Activated naive CD4-positive, alpha-beta T cell treated with anti-CD3 and anti-CD28 coated beads for 36 hours (primary cell): ENCODE data around the gene HSPA4. TPM values are rescaled to one million over a fixed set of nuclear protein-coding genes. Genes with fewer than 3 reads are reported as not detected.
"Not testable (repeated sequence)": the region's sequence is repeated elsewhere in the genome, so short reads cannot be mapped to it uniquely, and the experiment has no call there.

Source experiments
- CTCF ChIA-PET: fragments of 350-600 bp; sonication (Branson Sonifier 250); formaldehyde crosslinking; loops from one replicate; lab custom pipeline; 2021; ENCODE audit warnings: antibody characterized with exemption; lab: Charles Lee
- DNase-seq: peaks from one replicate; pipeline ENCODE4 v3.0.0-alpha.2; 2020
- H3K27ac Mint-ChIP-seq: one replicate; pipeline ENCODE4 v1.8.0; 2021; ENCODE audit warnings: mild to moderate bottlenecking, mixed read lengths
- H3K27me3 Mint-ChIP-seq: one replicate; pipeline ENCODE4 v1.8.0; 2021; ENCODE audit warnings: low read depth, mixed read lengths
- H3K36me3 Mint-ChIP-seq: one replicate; pipeline ENCODE4 v1.8.0; 2021; ENCODE audit warnings: low read depth, mixed read lengths
- H3K4me1 Mint-ChIP-seq: one replicate; pipeline ENCODE4 v1.8.0; 2021; ENCODE audit warnings: low read depth, mixed read lengths
- H3K4me3 Mint-ChIP-seq: one replicate; pipeline ENCODE4 v1.8.0; 2021; ENCODE audit warnings: mild to moderate bottlenecking, moderate library complexity, mixed read lengths
- H3K9me3 Mint-ChIP-seq: one replicate; pipeline ENCODE4 v1.8.0; 2021; ENCODE audit warnings: mixed read lengths
- intact Hi-C: fragments of 100-400 bp; cut with micrococcal nuclease; formaldehyde crosslinking; loops from one replicate; pipeline ENCODE4 v1.15.1; 2023
- total RNA-seq, 2 experiments: library from RNA; stranded (reverse); gene quantifications; one replicate each; pipeline ENCODE4 v1.2.3, GENCODE V29; 2021

The HSPA4 gene
- total RNA-seq, result 100 to 1,000 TPM; 180 to 190 TPM

DNA sequence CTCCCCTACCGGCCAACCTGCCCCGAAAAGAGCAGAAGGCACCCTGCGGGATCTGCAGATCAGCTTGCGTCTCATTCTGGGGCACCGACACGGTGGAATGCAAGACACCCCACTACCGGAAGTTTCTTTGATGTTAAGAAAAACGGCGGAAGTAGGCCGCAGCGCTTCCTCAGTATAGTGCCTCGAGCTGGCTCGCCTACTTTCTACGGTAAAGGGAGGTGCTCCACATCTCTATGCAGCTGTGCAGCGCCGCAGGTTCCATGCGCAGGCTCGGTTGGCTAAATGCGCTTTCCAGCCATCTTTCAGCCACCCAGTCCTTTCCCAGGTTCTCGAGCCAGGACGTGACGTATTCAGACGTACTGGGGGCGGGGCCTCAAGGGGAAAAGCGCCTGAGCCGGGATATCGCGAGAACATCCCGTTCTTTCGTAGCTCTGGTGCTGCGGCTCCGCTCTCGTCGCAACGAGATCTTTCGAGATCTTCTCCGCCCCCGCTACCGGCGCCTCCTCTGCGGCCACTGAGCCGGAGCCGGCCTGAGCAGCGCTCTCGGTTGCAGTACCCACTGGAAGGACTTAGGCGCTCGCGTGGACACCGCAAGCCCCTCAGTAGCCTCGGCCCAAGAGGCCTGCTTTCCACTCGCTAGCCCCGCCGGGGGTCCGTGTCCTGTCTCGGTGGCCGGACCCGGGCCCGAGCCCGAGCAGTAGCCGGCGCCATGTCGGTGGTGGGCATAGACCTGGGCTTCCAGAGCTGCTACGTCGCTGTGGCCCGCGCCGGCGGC lies at the start of gene HSPA4:
HSPA4 (plus strand) TSS at position 472 of the 775 bp plus-strand sequence; CDS start at position 710, 238 bp downstream.
- Mint-ChIP-seq H3K27me3 (no peaks in the 10 kb centered on the region), H3K4me1 (peaks cover 42% of the 10 kb centered on the region), H3K36me3 (peaks cover 21% of the 10 kb centered on the region), H3K4me3 (peak within 1 kb of the TSS; percentile 98), H3K9me3 (no peaks in the 10 kb centered on the region), H3K27ac (peak within 1 kb of the TSS; percentile 99)
- CTCF ChIA-PET, result interaction anchor here (0.5 kb wide), 1 partner anchor 20 kb away, joined by 3 read pairs; no protein-coding TSS in a partner anchor
- intact Hi-C loops, result loop anchor here (1.0 to 10.0 kb wide), 8 partner anchors 25 to 1175 kb away; partner anchors contain the start of genes AFF4, GDF9, KIF3A and PPP2CA
- peak; percentile 99 for DNase-seq

DNA sequence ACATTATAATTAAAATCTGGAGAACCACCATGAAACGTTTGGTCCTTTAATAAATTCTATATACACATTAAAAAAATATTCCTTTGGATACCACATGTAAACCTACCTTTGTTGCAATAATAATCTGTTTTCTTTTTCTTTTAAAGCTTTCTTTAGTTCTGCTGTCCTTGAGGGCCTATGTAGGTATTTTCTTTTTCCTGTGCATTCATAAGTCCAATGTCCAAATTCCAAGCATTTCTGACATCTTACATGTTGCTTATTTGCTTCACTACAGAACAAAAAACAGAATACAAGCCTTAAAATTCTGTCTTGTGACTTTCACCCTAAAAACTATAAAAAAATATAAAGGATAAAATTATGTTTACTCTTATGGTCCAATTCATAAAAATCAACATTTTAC lies 45.2 kb upstream of the HSPA4 start:
- intact Hi-C loops, result no loop called here
- Mint-ChIP-seq H3K4me3 (no peak overlapping the region), H3K36me3 (peaks cover 13% of the 10 kb centered on the region), H3K27me3 (no peaks in the 10 kb centered on the region), H3K9me3 (no peaks in the 10 kb centered on the region), H3K27ac (no peak overlapping the region), H3K4me1 (no peaks in the 10 kb centered on the region)
- CTCF ChIA-PET, result no interaction called here
- no peak for DNase-seq

DNA sequence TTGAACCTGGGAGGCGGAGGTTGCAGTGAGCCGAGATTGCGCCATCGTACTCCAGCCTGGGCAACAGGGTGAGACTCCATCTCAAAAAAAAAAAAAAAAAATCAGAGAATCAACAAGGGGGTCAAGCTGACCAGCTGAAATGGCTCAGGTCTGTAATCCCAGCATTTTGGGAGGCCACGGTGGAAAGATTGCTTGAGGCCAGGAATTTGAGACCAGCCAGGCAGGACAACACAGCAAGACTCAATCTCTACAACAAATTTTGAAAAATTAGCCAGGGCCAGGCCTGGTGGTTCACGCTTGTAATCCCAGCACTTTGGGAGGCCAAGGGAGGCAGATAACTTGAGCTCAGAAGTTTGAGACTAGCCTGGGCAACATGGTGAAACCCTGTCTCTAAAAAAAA lies 43.4 kb upstream of the HSPA4 start:
- H3K27ac Mint-ChIP-seq, CTCF ChIA-PET, H3K9me3 Mint-ChIP-seq, DNase-seq, intact Hi-C loops, H3K27me3 Mint-ChIP-seq, H3K4me1 Mint-ChIP-seq, H3K36me3 Mint-ChIP-seq, H3K4me3 Mint-ChIP-seq: not testable (repeated sequence)

DNA sequence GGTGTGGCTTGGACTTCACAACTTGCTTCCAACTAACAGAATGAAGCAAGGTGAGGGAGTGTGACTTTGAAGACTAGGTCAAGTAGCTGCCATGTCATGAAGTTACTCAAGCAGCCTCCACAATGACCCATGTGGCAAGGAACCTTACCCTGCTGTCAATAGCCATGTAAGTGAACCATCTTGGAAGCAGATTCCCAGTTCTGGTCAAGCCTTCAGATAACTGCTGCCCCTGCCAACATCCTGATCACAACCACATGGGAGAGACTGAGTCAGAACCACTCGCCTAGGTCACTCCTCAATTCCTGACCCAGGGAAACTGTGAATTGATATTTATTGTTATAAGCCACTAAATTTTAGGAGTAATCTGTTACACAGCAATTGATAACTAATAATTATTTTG lies 36.3 kb upstream of the HSPA4 start:
- no peaks in the 10 kb centered on the region for H3K4me1 Mint-ChIP-seq
- no peaks in the 10 kb centered on the region for H3K9me3 Mint-ChIP-seq
- H3K27ac Mint-ChIP-seq, result no peak overlapping the region
- CTCF ChIA-PET, result interaction anchor here (1.0 kb wide), 1 partner anchor 116 kb away, joined by 4 read pairs; no protein-coding TSS in a partner anchor
- intact Hi-C loops, result no loop called here
- no peak overlapping the region for H3K4me3 Mint-ChIP-seq
- no peaks in the 10 kb centered on the region for H3K27me3 Mint-ChIP-seq
- DNase-seq, result no peak
- H3K36me3 Mint-ChIP-seq, result peaks cover 5% of the 10 kb centered on the region

DNA sequence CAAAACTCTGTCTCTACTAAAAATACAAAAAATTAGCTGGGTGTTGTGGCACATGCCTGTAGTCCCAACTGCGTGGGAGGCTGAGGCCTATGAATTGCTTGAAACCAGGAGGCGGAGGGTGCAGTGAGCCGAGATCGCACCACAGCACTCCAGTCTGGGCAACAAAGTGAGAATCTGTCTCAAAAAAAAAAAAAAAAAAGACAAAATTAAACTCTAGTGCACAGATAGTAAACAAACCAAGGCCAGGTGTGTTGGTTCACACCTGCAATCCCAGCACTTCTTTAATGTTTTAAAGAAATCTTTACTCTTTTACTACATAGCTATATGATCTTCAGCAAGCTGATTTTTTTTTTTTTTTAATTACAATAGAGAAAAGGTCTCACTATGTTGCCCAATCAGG lies 33.8 kb upstream of the HSPA4 start:
- H3K27ac Mint-ChIP-seq, result no peak overlapping the region

DNA sequence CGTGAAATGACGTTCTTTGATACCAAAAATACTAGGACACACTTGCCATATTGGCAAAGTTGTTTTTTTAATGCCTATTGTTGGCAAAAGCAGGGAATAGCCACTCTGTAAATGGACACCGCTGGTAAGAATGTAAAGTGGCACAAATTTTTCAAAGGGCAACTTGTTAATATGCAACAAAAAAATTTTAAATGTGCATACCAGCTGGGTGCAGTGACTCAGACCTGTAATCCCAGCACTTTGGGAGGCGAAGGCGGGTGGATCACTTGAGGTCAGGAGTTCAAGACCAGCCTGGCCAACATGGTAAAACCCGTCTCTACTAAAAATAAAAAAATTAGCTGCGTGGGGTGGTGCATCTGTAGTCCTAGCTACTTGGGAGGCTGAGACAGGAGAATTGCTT lies 32.3 kb upstream of the HSPA4 start:
- H3K4me3 Mint-ChIP-seq, DNase-seq, intact Hi-C loops, CTCF ChIA-PET, H3K27me3 Mint-ChIP-seq, H3K4me1 Mint-ChIP-seq, H3K9me3 Mint-ChIP-seq, H3K36me3 Mint-ChIP-seq, H3K27ac Mint-ChIP-seq: not testable (repeated sequence)

More for the DNA sequence above, 33.8 kb upstream of the HSPA4 start:
- Mint-ChIP-seq H3K27me3 (no peaks in the 10 kb centered on the region), H3K36me3 (peaks cover 5% of the 10 kb centered on the region), H3K4me1 (no peaks in the 10 kb centered on the region), H3K4me3 (no peak overlapping the region), H3K9me3 (no peaks in the 10 kb centered on the region)
- intact Hi-C loops, result no loop called here
- no peak for DNase-seq
- CTCF ChIA-PET, result no interaction called here

DNA sequence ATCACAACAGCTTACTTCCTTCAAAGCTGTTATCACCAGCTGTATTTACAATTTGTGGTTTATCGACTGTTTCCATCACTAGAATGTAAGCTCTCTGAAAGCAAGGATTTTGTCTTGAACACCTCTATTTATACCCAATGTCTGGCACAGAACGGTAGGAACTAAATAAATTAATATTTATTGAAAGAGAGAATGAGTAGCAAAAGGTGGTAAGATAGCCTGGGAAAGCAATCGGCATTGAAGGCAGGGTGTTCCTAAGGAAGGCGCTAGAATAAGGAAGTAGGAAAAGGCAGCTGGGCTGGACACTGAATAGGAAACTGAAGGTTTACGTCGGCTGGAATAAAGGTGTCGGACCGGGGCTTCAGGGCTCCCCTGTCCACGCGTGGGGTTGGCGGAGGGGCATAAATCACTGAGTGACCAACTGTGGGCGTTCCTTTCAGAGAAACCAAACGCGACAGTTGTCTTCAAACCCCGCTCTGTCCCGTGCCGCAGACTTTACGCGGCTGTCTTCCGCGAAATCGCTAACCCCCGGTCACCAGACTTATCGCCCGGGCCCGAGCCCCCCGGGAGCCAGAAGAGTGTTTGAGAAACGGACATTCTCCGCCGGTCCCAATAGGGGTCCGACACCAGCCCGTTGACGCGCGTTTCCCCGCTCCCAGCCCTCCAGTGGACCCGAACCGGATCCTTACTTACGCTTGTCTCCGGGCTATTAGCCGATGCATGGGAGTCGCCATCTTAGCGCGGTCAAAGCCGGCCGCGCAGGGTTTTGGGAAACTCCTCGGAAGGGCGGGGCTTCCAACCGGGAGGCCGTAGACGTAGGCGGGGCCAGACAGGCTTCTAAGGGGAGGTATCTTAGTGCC lies 25.8 kb upstream of the HSPA4 start, which contains the start of gene ZCCHC10:
ZCCHC10 (minus strand) TSS at position 746 of the 860 bp plus-strand sequence; CDS start at position 734, 12 bp downstream.
- intact Hi-C loops, result loop anchor here (1.0 kb wide), 3 partner anchors 25 to 160 kb away; partner anchors contain the start of genes AFF4, GDF9 and UQCRQ
- CTCF ChIA-PET, result interaction anchor here (0.6 to 1.5 kb wide), 3 partner anchors 49 to 208 kb away, joined by 3 to 4 read pairs (median 4); no protein-coding TSS in a partner anchor
- H3K4me3 Mint-ChIP-seq, result peak within 1 kb of the TSS; percentile 87

DNA sequence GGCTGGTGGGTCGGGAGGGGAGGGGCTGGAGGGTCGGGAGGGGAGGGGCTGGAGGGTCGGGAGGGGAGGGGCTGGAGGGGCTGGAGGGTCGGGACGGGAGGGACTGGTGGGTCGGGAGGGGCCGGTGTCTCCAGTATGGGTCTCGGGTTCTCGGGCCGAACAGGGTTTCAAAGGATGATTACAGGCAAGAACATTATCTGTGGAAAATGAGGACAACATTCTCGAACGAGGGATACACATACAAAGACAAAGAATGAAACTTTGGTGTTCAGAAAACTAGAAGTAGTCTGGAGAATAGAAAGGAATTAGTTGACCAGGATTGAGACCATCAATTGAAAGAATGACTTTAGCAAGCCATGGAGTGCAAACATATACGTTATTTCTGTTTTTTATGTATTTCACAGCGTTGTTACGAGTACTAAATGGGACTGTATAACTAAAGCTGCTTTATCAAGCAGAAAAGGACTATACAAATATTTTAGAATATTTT lies 25.1 kb upstream of the HSPA4 start:
- no peak overlapping the region for H3K27ac Mint-ChIP-seq
- H3K36me3 Mint-ChIP-seq, result no peaks in the 10 kb centered on the region
- no peaks in the 10 kb centered on the region for H3K9me3 Mint-ChIP-seq
- H3K4me1 Mint-ChIP-seq, result peaks cover 18% of the 10 kb centered on the region
- H3K4me3 Mint-ChIP-seq, result peak overlapping the region; percentile 87
- intact Hi-C loops, result loop anchor here (1.0 kb wide), 3 partner anchors 25 to 160 kb away; partner anchors contain the start of genes AFF4, GDF9 and UQCRQ
- CTCF ChIA-PET, result interaction anchor here (0.6 kb wide), 1 partner anchor 1754 kb away, joined by 3 read pairs; no protein-coding TSS in a partner anchor
- no peak for DNase-seq
- no peaks in the 10 kb centered on the region for H3K27me3 Mint-ChIP-seq

More for the DNA sequence above, 25.8 kb upstream of the HSPA4 start, which contains the start of gene ZCCHC10:
- Mint-ChIP-seq H3K36me3 (no peaks in the 10 kb centered on the region), H3K9me3 (no peaks in the 10 kb centered on the region), H3K4me1 (peaks cover 18% of the 10 kb centered on the region), H3K27me3 (no peaks in the 10 kb centered on the region), H3K27ac (peak within 1 kb of the TSS; percentile 87)
- peak; percentile 96 for DNase-seq

DNA sequence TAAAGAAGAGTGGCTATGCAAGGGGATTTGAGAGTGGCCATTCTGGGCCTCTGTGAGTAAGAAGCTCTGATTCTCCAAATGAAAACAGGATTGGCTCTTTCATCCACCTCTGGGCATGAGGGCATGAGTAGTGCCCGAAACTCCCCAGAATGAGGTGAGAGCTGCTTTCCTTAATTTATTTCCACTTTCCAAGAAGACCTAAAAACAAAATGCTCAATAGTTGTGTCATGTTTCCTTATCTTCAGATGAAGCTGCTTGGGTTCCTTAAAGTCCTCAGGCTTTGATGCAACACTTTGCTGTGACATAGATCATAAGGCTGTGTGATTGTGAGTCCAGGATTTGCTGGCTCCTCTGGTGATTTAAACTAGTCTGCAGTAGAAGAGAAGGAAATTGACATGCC lies 22.4 kb upstream of the HSPA4 start:
- CTCF ChIA-PET, result interaction anchor here (0.5 kb wide), 1 partner anchor 229 kb away, joined by 3 read pairs; no protein-coding TSS in a partner anchor
- intact Hi-C loops, result no loop called here
- Mint-ChIP-seq H3K27me3 (no peaks in the 10 kb centered on the region), H3K27ac (no peak overlapping the region), H3K4me3 (no peak overlapping the region), H3K4me1 (peaks cover 10% of the 10 kb centered on the region), H3K9me3 (no peaks in the 10 kb centered on the region), H3K36me3 (no peaks in the 10 kb centered on the region)
- DNase-seq, result no peak

DNA sequence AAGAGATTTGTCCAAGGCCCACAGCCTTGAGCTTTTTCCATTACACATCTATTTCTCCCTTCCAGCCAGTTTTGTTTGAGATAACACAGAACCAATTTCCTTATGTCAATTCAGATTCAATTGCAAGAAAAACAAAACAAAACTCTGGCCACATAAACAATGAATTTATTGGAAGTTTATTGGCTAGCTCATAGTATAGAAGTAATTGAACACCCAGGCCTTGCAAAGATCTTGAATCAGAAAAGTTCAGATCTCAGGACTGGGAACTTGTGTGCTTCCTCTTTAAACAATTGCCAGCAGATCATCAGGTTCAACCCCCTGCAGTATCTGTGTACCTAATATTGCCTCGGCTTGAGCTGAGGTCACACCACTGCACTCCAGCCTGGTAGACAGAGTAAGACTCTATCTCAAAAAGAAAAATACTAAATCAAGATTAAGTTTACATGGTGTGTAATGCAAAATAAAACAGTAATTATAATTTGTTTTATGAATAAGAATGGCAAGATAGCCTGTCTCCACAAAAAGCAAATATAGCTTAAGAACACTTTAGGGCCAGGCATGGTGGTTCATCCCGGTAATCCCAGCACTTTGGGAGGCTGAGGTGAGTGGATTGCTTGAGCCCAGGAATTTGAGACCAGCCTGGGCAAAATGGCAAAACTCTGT lies 21.3 kb upstream of the HSPA4 start:
- CTCF ChIA-PET, result no interaction called here
- peaks cover 4% of the 10 kb centered on the region for H3K4me1 Mint-ChIP-seq
- intact Hi-C loops, result no loop called here
- no peaks in the 10 kb centered on the region for H3K9me3 Mint-ChIP-seq
- DNase-seq, result no peak
- H3K4me3 Mint-ChIP-seq, result no peak overlapping the region
- H3K27ac Mint-ChIP-seq, result no peak overlapping the region
- no peaks in the 10 kb centered on the region for H3K36me3 Mint-ChIP-seq
- no peaks in the 10 kb centered on the region for H3K27me3 Mint-ChIP-seq

DNA sequence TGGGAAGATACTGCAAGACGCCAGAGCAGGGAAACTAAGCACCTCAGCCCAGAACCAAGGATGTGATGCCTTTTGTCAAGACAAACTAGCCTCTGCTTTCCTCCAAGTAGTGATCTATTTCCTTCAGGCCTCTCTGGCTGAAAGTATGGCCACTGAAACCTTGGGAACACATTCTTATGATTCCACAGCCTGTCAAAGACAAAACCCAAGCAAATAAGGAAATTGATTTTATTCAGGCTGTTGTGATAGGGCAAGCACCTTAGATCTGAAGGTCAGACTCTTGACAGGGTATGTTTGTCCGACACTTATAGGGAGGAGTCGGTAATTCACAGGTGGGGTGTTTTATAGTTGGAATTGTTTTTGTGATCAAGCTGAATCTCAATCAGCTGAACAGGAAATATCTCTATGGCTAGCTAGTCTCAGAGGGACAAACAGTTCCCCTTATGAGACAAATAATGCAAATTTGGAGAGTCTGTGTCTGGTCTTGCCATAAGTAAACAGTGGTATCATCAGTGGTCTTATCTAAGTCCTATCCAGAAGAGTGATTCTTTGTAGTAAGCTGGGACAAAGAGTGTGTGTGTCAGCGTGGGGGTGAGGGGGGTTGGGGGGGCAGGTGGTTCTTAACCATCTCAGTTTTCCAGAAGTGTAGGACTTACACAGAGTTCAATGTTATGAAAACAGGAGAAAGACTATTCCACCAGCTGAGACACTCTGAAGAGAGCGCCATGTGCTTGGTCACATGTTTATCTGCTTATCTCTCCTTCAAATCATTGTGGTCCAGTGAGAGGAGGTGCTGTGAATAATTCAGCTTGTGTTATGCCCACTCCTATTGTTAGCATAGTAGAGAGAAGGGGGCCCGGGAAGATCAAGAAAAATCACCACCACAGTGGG lies 18.7 kb upstream of the HSPA4 start:
- Mint-ChIP-seq H3K36me3 (no peaks in the 10 kb centered on the region), H3K4me1 (no peaks in the 10 kb centered on the region), H3K27ac (no peak overlapping the region), H3K27me3 (no peaks in the 10 kb centered on the region), H3K4me3 (no peak overlapping the region), H3K9me3 (no peaks in the 10 kb centered on the region)
- no peak for DNase-seq
- intact Hi-C loops, result no loop called here
- CTCF ChIA-PET, result no interaction called here
